ENCODE results near the gene AXIN1. TPM values are rescaled to one million over a fixed set of nuclear protein-coding genes. Genes with fewer than 3 reads are reported as not detected.

AXIN1 gene, protein sequence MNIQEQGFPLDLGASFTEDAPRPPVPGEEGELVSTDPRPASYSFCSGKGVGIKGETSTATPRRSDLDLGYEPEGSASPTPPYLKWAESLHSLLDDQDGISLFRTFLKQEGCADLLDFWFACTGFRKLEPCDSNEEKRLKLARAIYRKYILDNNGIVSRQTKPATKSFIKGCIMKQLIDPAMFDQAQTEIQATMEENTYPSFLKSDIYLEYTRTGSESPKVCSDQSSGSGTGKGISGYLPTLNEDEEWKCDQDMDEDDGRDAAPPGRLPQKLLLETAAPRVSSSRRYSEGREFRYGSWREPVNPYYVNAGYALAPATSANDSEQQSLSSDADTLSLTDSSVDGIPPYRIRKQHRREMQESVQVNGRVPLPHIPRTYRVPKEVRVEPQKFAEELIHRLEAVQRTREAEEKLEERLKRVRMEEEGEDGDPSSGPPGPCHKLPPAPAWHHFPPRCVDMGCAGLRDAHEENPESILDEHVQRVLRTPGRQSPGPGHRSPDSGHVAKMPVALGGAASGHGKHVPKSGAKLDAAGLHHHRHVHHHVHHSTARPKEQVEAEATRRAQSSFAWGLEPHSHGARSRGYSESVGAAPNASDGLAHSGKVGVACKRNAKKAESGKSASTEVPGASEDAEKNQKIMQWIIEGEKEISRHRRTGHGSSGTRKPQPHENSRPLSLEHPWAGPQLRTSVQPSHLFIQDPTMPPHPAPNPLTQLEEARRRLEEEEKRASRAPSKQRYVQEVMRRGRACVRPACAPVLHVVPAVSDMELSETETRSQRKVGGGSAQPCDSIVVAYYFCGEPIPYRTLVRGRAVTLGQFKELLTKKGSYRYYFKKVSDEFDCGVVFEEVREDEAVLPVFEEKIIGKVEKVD
- 10 to 100 TPM; 11.7 to 69.2 (median 17.0) TPM for total RNA-seq
- 10 to 100 TPM; 13.3 to 19.1 (median 17.9) TPM for polyA plus RNA-seq
- long read RNA-seq, donor 1 = 0 reads
- long read RNA-seq, donor 2, partial matches to known transcripts = 26 of 30 reads
- long read RNA-seq, donor 2, other reads (novel, unspliced or antisense) = 0 of 30 reads
- long read RNA-seq, donor 3, partial matches to known transcripts = 0 of 2 reads
- long read RNA-seq, donor 3, other reads (novel, unspliced or antisense) = 0 of 2 reads
- long read RNA-seq, donor 4 = 0 reads
- long read RNA-seq, donor 5, partial matches to known transcripts = 7 of 11 reads
- long read RNA-seq, donor 5, other reads (novel, unspliced or antisense) = 0 of 11 reads
- long read RNA-seq, donor 6, partial matches to known transcripts = 67 of 69 reads
- long read RNA-seq, donor 6, other reads (novel, unspliced or antisense) = 0 of 69 reads
- long read RNA-seq, donor 7, partial matches to known transcripts = 0 of 2 reads
- long read RNA-seq, donor 7, other reads (novel, unspliced or antisense) = 0 of 2 reads
- long read RNA-seq, donor 8 = 0 reads
- long read RNA-seq, donor 9 = 0 reads
- long read RNA-seq, donor 10, partial matches to known transcripts = 0 of 1 reads
- long read RNA-seq, donor 10, other reads (novel, unspliced or antisense) = 0 of 1 reads

DNA sequence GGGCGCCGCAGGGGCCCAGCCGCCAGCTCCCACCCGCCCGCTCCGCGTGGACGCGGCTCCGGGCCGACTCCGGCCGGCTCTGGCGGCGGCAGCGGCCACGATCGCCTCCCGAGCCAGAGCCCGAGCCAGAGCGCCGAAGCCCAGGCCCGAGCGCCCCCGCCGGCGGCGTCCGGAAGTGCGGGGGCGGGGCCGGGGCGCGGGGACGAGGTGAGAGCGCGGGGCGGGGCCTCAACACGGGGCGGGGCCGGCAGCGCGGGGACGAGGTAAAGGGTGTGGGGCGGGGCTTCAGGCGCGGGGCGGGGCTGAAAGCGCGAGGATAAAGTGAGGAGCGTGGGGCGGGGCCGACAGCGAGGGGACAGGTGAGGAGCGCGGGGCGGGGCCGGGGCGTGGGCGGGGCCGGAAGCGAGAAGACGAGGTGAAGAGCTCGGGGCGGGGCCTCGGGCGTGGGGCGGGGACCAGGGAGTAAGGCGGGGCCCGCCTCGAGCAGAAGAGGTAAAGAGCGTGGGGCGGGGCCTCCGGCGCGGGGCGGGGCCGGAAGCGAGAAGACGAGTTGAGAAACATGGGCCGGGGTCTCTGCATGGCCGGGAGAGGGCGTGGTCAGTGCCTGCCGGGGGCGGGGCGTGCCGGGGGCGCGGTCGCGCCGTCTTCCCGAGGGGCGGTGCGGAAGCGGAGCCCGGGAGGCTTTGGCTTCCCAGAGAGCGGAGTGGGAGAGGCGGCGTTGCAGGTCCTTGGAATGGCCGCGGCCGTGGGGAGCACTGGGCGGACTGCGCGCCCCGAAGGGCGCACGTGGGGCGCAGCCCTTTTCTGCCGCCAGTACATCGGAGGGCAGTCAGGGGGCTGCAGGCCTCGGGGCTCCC lies at the start of gene AXIN1:
Gene AXIN1, minus strand, starts transcription at position 177 of the 857 bp plus-strand sequence. CDS start 5,698 bp downstream, outside the sequence.
- TF ChIP-seq, protein P1, sequence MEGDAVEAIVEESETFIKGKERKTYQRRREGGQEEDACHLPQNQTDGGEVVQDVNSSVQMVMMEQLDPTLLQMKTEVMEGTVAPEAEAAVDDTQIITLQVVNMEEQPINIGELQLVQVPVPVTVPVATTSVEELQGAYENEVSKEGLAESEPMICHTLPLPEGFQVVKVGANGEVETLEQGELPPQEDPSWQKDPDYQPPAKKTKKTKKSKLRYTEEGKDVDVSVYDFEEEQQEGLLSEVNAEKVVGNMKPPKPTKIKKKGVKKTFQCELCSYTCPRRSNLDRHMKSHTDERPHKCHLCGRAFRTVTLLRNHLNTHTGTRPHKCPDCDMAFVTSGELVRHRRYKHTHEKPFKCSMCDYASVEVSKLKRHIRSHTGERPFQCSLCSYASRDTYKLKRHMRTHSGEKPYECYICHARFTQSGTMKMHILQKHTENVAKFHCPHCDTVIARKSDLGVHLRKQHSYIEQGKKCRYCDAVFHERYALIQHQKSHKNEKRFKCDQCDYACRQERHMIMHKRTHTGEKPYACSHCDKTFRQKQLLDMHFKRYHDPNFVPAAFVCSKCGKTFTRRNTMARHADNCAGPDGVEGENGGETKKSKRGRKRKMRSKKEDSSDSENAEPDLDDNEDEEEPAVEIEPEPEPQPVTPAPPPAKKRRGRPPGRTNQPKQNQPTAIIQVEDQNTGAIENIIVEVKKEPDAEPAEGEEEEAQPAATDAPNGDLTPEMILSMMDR (IDR thresholded peaks at IDR 0.05) = peak in 3 of 7 experiments; percentile 40 to 93 (median 83)
- peak in 2 of 3 donors; percentile 79 to 80 for TF ChIP-seq POLR2AphosphoS5 (IDR thresholded peaks at IDR 0.05)
- TF ChIP-seq POLR2A (IDR thresholded peaks at IDR 0.05) = no peak
- intact Hi-C loops (cut with DNase I; ENCODE audit: low total_unique reads) = no loop called here
- H3K36me3 ChIP-seq = no peaks in the 10 kb centered on the region
- H3K4me3 ChIP-seq = peak within 1 kb of the TSS; percentile 71 to 79 (median 76)
- H3K27ac ChIP-seq = peak within 1 kb of the TSS; percentile 68 to 89 (median 81)
- peak; percentile 99 to 100 for DNase-seq
- 1% methylated on average over 67 to 113 of the region's 113 CpGs for WGBS, 5 donors
- H3K4me1 ChIP-seq = peaks cover 7 to 33% (median 22%) of the 10 kb centered on the region in 4 donors
- H3K9me3 ChIP-seq = no peaks in the 10 kb centered on the region
- no peaks in the 10 kb centered on the region for H3K27me3 ChIP-seq

DNA sequence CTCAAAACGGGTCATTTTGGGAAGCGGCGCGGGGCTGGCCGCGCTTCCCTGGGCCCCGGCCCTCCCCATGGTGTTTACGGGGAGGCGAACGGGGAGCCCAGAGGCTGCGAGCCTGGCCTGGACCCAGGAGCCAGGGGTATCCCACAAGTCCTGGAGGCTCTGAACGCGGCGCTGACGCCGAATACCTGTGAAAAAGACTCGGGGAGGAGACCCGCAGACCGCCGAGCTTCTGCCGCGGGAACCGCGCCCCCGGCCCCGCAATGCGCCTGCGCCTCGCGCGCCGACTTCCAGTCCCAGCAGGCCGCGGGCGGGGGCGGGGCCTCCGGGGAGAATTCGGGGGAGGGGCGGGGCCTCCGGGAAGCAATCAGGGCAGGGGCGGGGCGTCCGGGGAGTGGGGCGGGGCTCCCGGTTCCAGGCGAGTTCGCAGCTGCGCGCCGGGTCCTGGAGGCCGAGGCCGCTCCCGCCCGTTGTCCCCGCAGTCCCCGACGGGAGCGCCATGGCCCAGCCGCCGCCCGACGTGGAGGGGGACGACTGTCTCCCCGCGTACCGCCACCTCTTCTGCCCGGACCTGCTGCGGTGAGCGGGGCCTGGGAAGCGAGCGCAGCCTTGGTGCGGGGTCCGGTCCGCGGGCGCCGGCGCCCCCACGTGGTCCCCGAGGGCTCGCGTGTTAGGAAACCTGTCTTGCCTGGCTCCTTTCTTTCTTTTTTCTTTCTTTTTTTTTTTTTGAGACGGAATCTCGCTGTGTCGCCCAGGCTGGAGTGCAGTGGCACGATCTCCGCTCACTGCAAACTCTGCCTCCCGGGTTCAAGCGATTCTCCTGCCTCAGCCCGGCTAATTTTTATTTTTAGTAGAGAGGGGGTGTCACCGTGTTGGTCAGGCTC lies 49.2 kb upstream of the AXIN1 start, which contains the start of gene DECR2:
Gene DECR2, plus strand, starts transcription at position 418 of the 881 bp plus-strand sequence. Its CDS starts 79 bp downstream, at position 497.
- peak; percentile 98 to 99 for DNase-seq
- Histone ChIP-seq H3K4me3 (peak within 1 kb of the TSS; percentile 67 to 86 (median 76)), H3K27me3 (no peaks in the 10 kb centered on the region), H3K4me1 (peaks cover 17 to 52% (median 38%) of the 10 kb centered on the region in 4 donors), H3K36me3 (peaks cover 0 to 15% (median 9%) of the 10 kb centered on the region in 4 donors), H3K9me3 (no peaks in the 10 kb centered on the region), H3K27ac (peak within 1 kb of the TSS; percentile 90 to 98 (median 95))
- WGBS, 5 donors = 0 to 1% (median 0%) methylated on average over 34 to 91 of the region's 91 CpGs
- peak; percentile 22 to 84 (median 68) for TF ChIP-seq POLR2AphosphoS5 (IDR thresholded peaks at IDR 0.05)
- TF ChIP-seq POLR2A (IDR thresholded peaks at IDR 0.05) = no peak
- TF ChIP-seq, protein P1 (IDR thresholded peaks at IDR 0.05) = peak in 3 of 7 experiments; percentile 23 to 49 (median 40)
- no peak for TF ChIP-seq EP300 (IDR thresholded peaks at IDR 0.05)
- intact Hi-C loops (cut with DNase I; ENCODE audit: low total_unique reads) = no loop called here

- 63 to 74% (median 72%) methylated on average over 8 to 10 of the region's 10 CpGs for WGBS, 5 donors
- TF ChIP-seq EP300 (IDR thresholded peaks at IDR 0.05) (no peak), POLR2AphosphoS5 (IDR thresholded peaks at IDR 0.05) (no peak), POLR2A (IDR thresholded peaks at IDR 0.05) (no peak)
- TF ChIP-seq, protein P1 (IDR thresholded peaks at IDR 0.05) = no peak
- Histone ChIP-seq H3K36me3 (peaks cover 0 to 15% (median 8%) of the 10 kb centered on the region in 4 donors), H3K4me1 (peaks cover 24 to 61% (median 47%) of the 10 kb centered on the region in 4 donors), H3K27ac (peak overlapping the region; percentile 24 to 96 (median 95)), H3K4me3 (peak overlapping the region in 3 of 4 donors; percentile 67 to 83 (median 69)), H3K27me3 (no peaks in the 10 kb centered on the region), H3K9me3 (no peaks in the 10 kb centered on the region)
- intact Hi-C loops (cut with DNase I; ENCODE audit: low total_unique reads) = no loop called here
- no peak for DNase-seq
Measured at GRCh38 chr16:400061-400591, 47.6 kb upstream of the AXIN1 start.
